IMR-90 (cell line): ENCODE measurements around the gene LRP1B. TPM values are rescaled to one million over a fixed set of nuclear protein-coding genes. Genes with fewer than 3 reads are reported as not detected.

ENCODE experiments used
- ATAC-seq: fragments of 200-7000 bp; cut with Tn5 transposase; 2 replicates; pipeline ENCODE4 v1.9.1; 2020; ENCODE audit warnings: low read depth, mild to moderate bottlenecking, moderate library complexity
- BruUV-seq: library from RNA; stranded (reverse); fragments of 400-500 nt; replicated peaks from 2 replicates; lab custom pipeline; 2021; lab: Mats Ljungman, UMichigan
- CTCF ChIA-PET: fragments of 300-600 bp; formaldehyde crosslinking; extraction: SDS; loops from one replicate; lab custom pipeline; 2021; ENCODE audit warnings: antibody characterized with exemption; lab: Yijun Ruan, JAX
- POLR2A ChIA-PET: fragments of 300-600 bp; sonication (Branson Sonifier 250); formaldehyde crosslinking; loops from one replicate; lab custom pipeline; 2022; ENCODE audit warnings: antibody characterized with exemption; ENCODE audit not compliant: unreplicated experiment; lab: Charles Lee
- DNase-seq: peaks from one replicate; pipeline ENCODE4 v3.0.0; 2013
- H2AFZ ChIP-seq: replicated peaks from 2 replicates; pipeline ENCODE3; 2013; ENCODE audit warnings: low read length, mild to moderate bottlenecking; ENCODE audit not compliant: poor library complexity
- H2AK5ac ChIP-seq: 2 replicates; pipeline ENCODE4 v1.6.1; 2013; ENCODE audit warnings: low read depth, low read length, inconsistent platforms
- H2AK9ac ChIP-seq: replicated peaks from 2 replicates; pipeline ENCODE3; 2013; ENCODE audit warnings: mild to moderate bottlenecking, low read depth, low read length, moderate library complexity; ENCODE audit not compliant: poor library complexity
- H2BK120ac ChIP-seq: 2 replicates; pipeline ENCODE4 v1.6.1; 2013; ENCODE audit warnings: low read depth, low read length, inconsistent platforms
- H2BK15ac ChIP-seq: 3 replicates; pipeline ENCODE4 v1.6.1; 2013; ENCODE audit warnings: low read depth, low read length, inconsistent platforms
- H2BK20ac ChIP-seq: 2 replicates; pipeline ENCODE4 v1.6.1; 2013; ENCODE audit warnings: low read depth, mild to moderate bottlenecking, inconsistent platforms, low read length, moderate library complexity
- H2BK5ac ChIP-seq: 2 replicates; pipeline ENCODE4 v1.6.1; 2013; ENCODE audit warnings: mild to moderate bottlenecking, low read depth, low read length, inconsistent platforms; ENCODE audit not compliant: poor library complexity, severe bottlenecking
- H3K14ac ChIP-seq: replicated peaks from 2 replicates; pipeline ENCODE4 v1.6.1; 2013; ENCODE audit warnings: low read depth, low read length, inconsistent platforms
- H3K18ac ChIP-seq: 2 replicates; pipeline ENCODE4 v1.6.1; 2013; ENCODE audit warnings: low read depth, low read length, control low read depth
- H3K23ac ChIP-seq: 2 replicates; pipeline ENCODE4 v1.6.1; 2013; ENCODE audit warnings: low read depth, low read length, inconsistent platforms
- H3K27ac ChIP-seq: 2 replicates; pipeline ENCODE4 v1.5.1; 2013; ENCODE audit warnings: mild to moderate bottlenecking, control low read depth, low read length; ENCODE audit not compliant: insufficient read depth
- H3K27me3 ChIP-seq: 2 replicates; pipeline ENCODE4 v1.6.1; 2013; ENCODE audit warnings: low read length; ENCODE audit not compliant: control insufficient read depth, insufficient read depth
- H3K36me3 ChIP-seq: 2 replicates; pipeline ENCODE4 v1.6.1; 2013; ENCODE audit warnings: low read length, mixed read lengths; ENCODE audit not compliant: control insufficient read depth, insufficient read depth
- H3K4ac ChIP-seq: 2 replicates; pipeline ENCODE4 v1.6.1; 2013; ENCODE audit warnings: low read depth, low read length, inconsistent platforms
- H3K4me1 ChIP-seq: 2 replicates; pipeline ENCODE4 v1.6.1; 2013; ENCODE audit warnings: low read length, mixed read lengths; ENCODE audit not compliant: control insufficient read depth, insufficient read depth
- H3K4me2 ChIP-seq: 2 replicates; pipeline ENCODE4 v1.6.1; 2013; ENCODE audit warnings: low read depth, mild to moderate bottlenecking, control low read depth, low read length, moderate library complexity
- H3K4me3 ChIP-seq: 2 replicates; pipeline ENCODE4 v1.5.1; 2013; ENCODE audit warnings: low read depth, mild to moderate bottlenecking, control low read depth, low read length, moderate library complexity; ENCODE audit not compliant: insufficient read depth
- H3K56ac ChIP-seq: 2 replicates; pipeline ENCODE4 v1.6.1; 2013; ENCODE audit warnings: low read length, inconsistent platforms; ENCODE audit not compliant: insufficient read depth; ENCODE audit errors: extremely low read depth
- H3K79me1 ChIP-seq, 2 experiments: 2 replicates each; pipeline ENCODE4 v1.6.1; 2013; ENCODE audit warnings: low read length in 2 of 2, inconsistent platforms in 1 of 2, low read depth in 1 of 2
- H3K9ac ChIP-seq: 2 replicates; pipeline ENCODE4 v1.6.1; 2013; ENCODE audit warnings: low read depth, low read length, control low read depth
- H3K9me1 ChIP-seq: 2 replicates; pipeline ENCODE4 v1.6.1; 2013; ENCODE audit warnings: low read length, inconsistent platforms; ENCODE audit not compliant: insufficient read depth
- H3K9me3 ChIP-seq: 2 replicates; pipeline ENCODE4 v1.6.1; 2013; ENCODE audit warnings: low read length; ENCODE audit not compliant: control insufficient read depth, insufficient read depth
- H4K20me1 ChIP-seq: 2 replicates; pipeline ENCODE4 v1.6.1; 2013; ENCODE audit warnings: low read length, inconsistent platforms; ENCODE audit not compliant: insufficient read depth
- H4K5ac ChIP-seq: 2 replicates; pipeline ENCODE4 v1.6.1; 2013; ENCODE audit warnings: mild to moderate bottlenecking, low read depth, low read length, control low read depth
- H4K8ac ChIP-seq, 2 experiments: 2 replicates each; pipeline ENCODE4 v1.6.1; 2013; ENCODE audit warnings: low read depth in 2 of 2, low read length in 2 of 2, control low read depth in 1 of 2, inconsistent platforms in 1 of 2
- H4K91ac ChIP-seq: 2 replicates; pipeline ENCODE4 v1.6.1; 2013; ENCODE audit warnings: low read depth, low read length, inconsistent platforms; ENCODE audit not compliant: insufficient read depth
- RAD21 ChIP-seq: IDR thresholded peaks from 2 replicates; pipeline ENCODE4 v1.6.1; 2012; ENCODE audit warnings: low read length, improper control_type of control experiment
- WGBS, 2 experiments: methylation state at CpG; one replicate each; pipeline versions ENCODE4 v1.1.5 to v1.1.7; 2013; ENCODE audit warnings: missing lambda C conversion rate in 2 of 2; ENCODE audit not compliant: insufficient read length in 1 of 2; ENCODE audit errors: extremely low coverage in 2 of 2; 5-methylcytosine and 5-hydroxymethylcytosine counted together
- dilution Hi-C: fragments of 300-500 bp; cut with HindIII; formaldehyde crosslinking; loops from one replicate; pipeline ENCODE4 v1.14.3; 2018; ENCODE audit warnings: low sequenced_read_pairs; ENCODE audit not compliant: unreplicated experiment
- in situ Hi-C: fragments of 300-500 bp; cut with MboI; formaldehyde crosslinking; loops from 3 replicates; pipeline ENCODE4 v1.14.3; 2019; ENCODE audit warnings: low sequenced_read_pairs, inconsistent platforms, mixed read lengths
- intact Hi-C: fragments of 100-400 bp; cut with micrococcal nuclease; formaldehyde crosslinking; loops from 2 replicates; pipeline ENCODE4 v1.10.0; 2022
- polyA plus RNA-seq, 3 experiments: library from polyadenylated mRNA; depleted of rRNA; stranded (reverse); fragments of >200 nt; gene quantifications; 2 replicates each; pipeline ENCODE4 v1.2.3, GENCODE V29; 2012; ENCODE audit warnings: low replicate concordance in 1 of 3
- total RNA-seq: library from RNA; depleted of rRNA; stranded (reverse); fragments of >200 nt; gene quantifications from 2 replicates; pipeline ENCODE4 v1.2.3, GENCODE V29; 2012

The LRP1B gene
- total and polyA plus RNA-seq, 2 of the 4 experiments (the other 2 are of a cell fraction), result under 0.01 to 0.02 TPM

DNA sequence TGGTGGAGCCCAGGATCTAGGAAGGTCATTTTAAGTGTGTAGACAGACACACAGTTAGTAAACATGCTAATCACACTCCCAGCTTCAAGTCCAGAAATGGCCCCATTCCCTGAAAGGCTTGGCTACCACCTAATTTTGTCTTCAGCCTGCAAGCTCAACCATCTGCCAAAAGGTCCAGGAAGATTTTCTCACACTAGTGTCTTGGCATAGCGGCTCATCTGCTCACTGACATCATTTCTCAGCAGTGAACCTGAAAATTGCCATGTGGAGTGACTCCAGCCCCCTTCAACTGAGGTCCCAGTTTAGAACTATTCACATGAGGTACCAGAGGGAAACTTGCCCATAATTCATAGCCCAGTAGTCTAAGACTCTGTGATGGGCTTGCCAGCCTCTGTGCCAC, 748.9 kb downstream of the LRP1B start:
- H4K5ac ChIP-seq, result no peak overlapping the region
- no peak overlapping the region for H3K27ac ChIP-seq
- H3K4me3 ChIP-seq, result no peak overlapping the region
- H2BK20ac ChIP-seq, result no peak overlapping the region
- H2AFZ ChIP-seq, result no peak overlapping the region
- ChIA-PET CTCF (interaction anchor here (0.6 kb wide), 1 partner anchor 229 kb away, joined by 3 read pairs; no protein-coding TSS in a partner anchor), POLR2A (no interaction called here)
- no peak overlapping the region for H2BK120ac ChIP-seq
- intact Hi-C loops (loop anchor here (2.0 kb wide), 1 partner anchor 39 kb away; no protein-coding TSS in a partner anchor), in situ Hi-C loops (no loop called here), dilution Hi-C loops (no loop called here)
- H3K9me3 ChIP-seq, result no peaks in the 10 kb centered on the region
- H3K14ac ChIP-seq, result no peak overlapping the region; the same call in 1 of the 2 replicates
- H3K4me2 ChIP-seq, result no peak overlapping the region
- H3K18ac ChIP-seq, result no peak overlapping the region
- no peak overlapping the region for H2AK5ac ChIP-seq
- H4K8ac ChIP-seq, result no peak overlapping the region
- H2BK5ac ChIP-seq, result no peak overlapping the region
- no peaks in the 10 kb centered on the region for H3K36me3 ChIP-seq
- no TSS peak for BruUV-seq
- ATAC-seq (no peak), DNase-seq (no peak)
- no peaks in the 10 kb centered on the region for H4K20me1 ChIP-seq
- H3K4me1 ChIP-seq, result 0 out of 2 replicates have a peak, but pooled peaks cover 1% of the 10 kb centered on the region
- no peak overlapping the region for H2BK15ac ChIP-seq
- no peak overlapping the region for H2AK9ac ChIP-seq
- H3K9ac ChIP-seq, result no peak overlapping the region
- H3K4ac ChIP-seq, result no peak overlapping the region
- TF ChIP-seq RAD21, result no peak
- H3K23ac ChIP-seq, result no peak overlapping the region
- no peaks in the 10 kb centered on the region for H3K27me3 ChIP-seq
- no peak overlapping the region for H4K91ac ChIP-seq
- H3K56ac ChIP-seq, result no peak overlapping the region
- no CpG with 5 or more reads among the region's 1 CpG for WGBS, 2 experiments
- H3K9me1 ChIP-seq, result no peaks in the 10 kb centered on the region
- H3K79me1 ChIP-seq, result no peaks in the 10 kb centered on the region
